ENCODE data around the gene KCNT1. TPM values are rescaled to one million over a fixed set of nuclear protein-coding genes. Genes with fewer than 3 reads are reported as not detected.

The KCNT1 gene
- polyA plus RNA-seq, 1 donor, result 11.0 TPM

- no peak for DNase-seq (ENCODE audit: low read depth)
Observed at GRCh38 chr9:135797507-135798262, 95.7 kb downstream of the KCNT1 start.

- no peak for DNase-seq (ENCODE audit: low read depth)
Observed at GRCh38 chr9:135798263-135798585, 96.2 kb downstream of the KCNT1 start.

- DNase-seq (ENCODE audit: low read depth), result no peak
Observed at GRCh38 chr9:135799261-135799660, 97.3 kb downstream of the KCNT1 start.

GRCh38 chr9:135801070-135801469 lies 99.1 kb downstream of the KCNT1 start:
- DNase-seq (ENCODE audit: low read depth), result no peak

GRCh38 chr9:135802876-135803419 lies 101.0 kb downstream of the KCNT1 start:
- no peak for DNase-seq (ENCODE audit: low read depth)

- DNase-seq (ENCODE audit: low read depth), result no peak
Observed at GRCh38 chr9:135803441-135803840, 101.5 kb downstream of the KCNT1 start.

- no peak for DNase-seq (ENCODE audit: low read depth)
Observed at GRCh38 chr9:135804581-135805421, 102.8 kb downstream of the KCNT1 start.

- DNase-seq (ENCODE audit: low read depth), result no peak
Observed at GRCh38 chr9:135805422-135806022, 103.5 kb downstream of the KCNT1 start.

- DNase-seq (ENCODE audit: low read depth), result no peak
Observed at GRCh38 chr9:135809166-135809565, 107.2 kb downstream of the KCNT1 start.

- DNase-seq (ENCODE audit: low read depth), result no peak
Observed at GRCh38 chr9:135810806-135811575, 109.0 kb downstream of the KCNT1 start.

GRCh38 chr9:135811801-135812200 lies 109.8 kb downstream of the KCNT1 start:
- DNase-seq (ENCODE audit: low read depth), result no peak

- no peak for DNase-seq (ENCODE audit: low read depth)
Observed at GRCh38 chr9:135812961-135813360, 111.0 kb downstream of the KCNT1 start.

- DNase-seq (ENCODE audit: low read depth), result no peak
Observed at GRCh38 chr9:135813671-135814290, 111.8 kb downstream of the KCNT1 start.

GRCh38 chr9:135814421-135815095 lies 112.6 kb downstream of the KCNT1 start:
- DNase-seq (ENCODE audit: low read depth), result no peak

GRCh38 chr9:135815413-135815812 lies 113.4 kb downstream of the KCNT1 start:
- no peak for DNase-seq (ENCODE audit: low read depth)

- no peak for DNase-seq (ENCODE audit: low read depth)
Observed at GRCh38 chr9:135815830-135816650, 114.1 kb downstream of the KCNT1 start.

GRCh38 chr9:135816651-135816970 lies 114.6 kb downstream of the KCNT1 start:
- DNase-seq (ENCODE audit: low read depth), result no peak

GRCh38 chr9:135817951-135818717 lies 116.1 kb downstream of the KCNT1 start:
- no peak for DNase-seq (ENCODE audit: low read depth)
